ENCODE data around the gene ENPP4.
A peak's percentile ranks its signal among the peaks of the same experiment; 100 is the strongest.

Gene ENPP4

GRCh38 chr6:46175446-46175845 is 45.7 kb downstream of the ENPP4 start:
- H3K4me3 ChIP-seq (ENCODE audit: low read depth, low read length), result no peak overlapping the region
- POLR2A ChIA-PET, result no interaction called here
- no peaks in the 10 kb centered on the region for H3K36me3 ChIP-seq (ENCODE audit: control insufficient read depth in 2 of 2, insufficient read depth in 1 of 2, low read length in 2 of 2)
- no peaks in the 10 kb centered on the region for H3K9me3 ChIP-seq (ENCODE audit: control insufficient read depth, insufficient read depth, low read depth, low read length)
- CTCF ChIA-PET, result interaction anchor here (1.2 kb wide), 1 partner anchor 132 kb away, joined by 3 read pairs; no protein-coding TSS in a partner anchor
- no peak for TF ChIP-seq KLF8 (tag by site-specific recombination; IDR thresholded peaks at IDR 0.05)
- TF ChIP-seq ZNF404 (tag by site-specific recombination; IDR thresholded peaks at IDR 0.05), result no peak
- TF ChIP-seq ZFP37 (tag by site-specific recombination; IDR thresholded peaks at IDR 0.05), result no peak
- no peak overlapping the region for H3K27ac ChIP-seq (ENCODE audit: extremely low read depth, low read depth, low read length)
- H3K4me1 ChIP-seq (ENCODE audit: control insufficient read depth, insufficient read depth, low read length), result no peaks in the 10 kb centered on the region

DNA sequence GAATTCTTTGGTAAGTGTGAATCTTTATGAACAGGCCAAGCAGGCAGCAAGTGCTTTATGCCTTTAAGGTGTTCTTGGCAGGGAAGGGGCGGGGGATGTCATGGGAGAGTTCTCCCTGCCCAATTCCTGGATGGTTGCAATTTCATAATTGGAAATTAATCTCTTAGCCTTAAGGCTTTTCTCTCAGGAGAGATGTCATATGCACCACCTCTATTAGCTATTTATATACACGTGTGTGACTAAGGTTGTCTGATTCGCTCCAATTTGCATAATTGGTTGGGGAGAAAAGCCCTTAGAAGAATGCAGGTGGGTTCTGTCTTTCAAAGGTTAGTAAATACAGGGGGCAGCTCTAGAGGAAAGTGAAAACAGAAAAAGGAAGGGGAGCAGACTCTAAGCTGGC is 46.2 kb downstream of the ENPP4 start:
- Histone ChIP-seq H3K4me3 (ENCODE audit: low read depth, low read length) (no peak overlapping the region), H3K4me1 (ENCODE audit: control insufficient read depth, insufficient read depth, low read length) (no peaks in the 10 kb centered on the region), H3K27ac (ENCODE audit: extremely low read depth, low read depth, low read length) (no peak overlapping the region), H3K36me3 (ENCODE audit: control insufficient read depth in 2 of 2, insufficient read depth in 1 of 2, low read length in 2 of 2) (no peaks in the 10 kb centered on the region), H3K9me3 (ENCODE audit: control insufficient read depth, insufficient read depth, low read depth, low read length) (no peaks in the 10 kb centered on the region)
- POLR2A ChIA-PET, result no interaction called here
- no peak for TF ChIP-seq ZNF175 (tag by site-specific recombination; IDR thresholded peaks at IDR 0.05)
- TF ChIP-seq, protein P1, sequence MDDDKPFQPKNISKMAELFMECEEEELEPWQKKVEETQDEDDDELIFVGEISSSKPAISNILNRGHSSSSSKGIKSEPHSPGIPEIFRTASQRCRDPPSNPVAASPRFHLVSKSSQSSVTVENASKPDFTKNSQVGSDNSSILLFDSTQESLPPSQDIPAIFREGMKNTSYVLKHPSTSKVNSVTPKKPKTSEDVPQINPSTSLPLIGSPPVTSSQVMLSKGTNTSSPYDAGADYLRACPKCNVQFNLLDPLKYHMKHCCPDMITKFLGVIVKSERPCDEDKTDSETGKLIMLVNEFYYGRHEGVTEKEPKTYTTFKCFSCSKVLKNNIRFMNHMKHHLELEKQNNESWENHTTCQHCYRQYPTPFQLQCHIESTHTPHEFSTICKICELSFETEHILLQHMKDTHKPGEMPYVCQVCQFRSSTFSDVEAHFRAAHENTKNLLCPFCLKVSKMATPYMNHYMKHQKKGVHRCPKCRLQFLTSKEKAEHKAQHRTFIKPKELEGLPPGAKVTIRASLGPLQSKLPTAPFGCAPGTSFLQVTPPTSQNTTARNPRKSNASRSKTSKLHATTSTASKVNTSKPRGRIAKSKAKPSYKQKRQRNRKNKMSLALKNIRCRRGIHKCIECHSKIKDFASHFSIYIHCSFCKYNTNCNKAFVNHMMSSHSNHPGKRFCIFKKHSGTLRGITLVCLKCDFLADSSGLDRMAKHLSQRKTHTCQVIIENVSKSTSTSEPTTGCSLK (tag by site-specific recombination; IDR thresholded peaks at IDR 0.05), result no peak
- no peak for TF ChIP-seq ZSCAN30 (tag by site-specific recombination; IDR thresholded peaks at IDR 0.05)
- no peak for TF ChIP-seq KLF17 (tag by site-specific recombination; IDR thresholded peaks at IDR 0.05)
- TF ChIP-seq, protein P2, sequence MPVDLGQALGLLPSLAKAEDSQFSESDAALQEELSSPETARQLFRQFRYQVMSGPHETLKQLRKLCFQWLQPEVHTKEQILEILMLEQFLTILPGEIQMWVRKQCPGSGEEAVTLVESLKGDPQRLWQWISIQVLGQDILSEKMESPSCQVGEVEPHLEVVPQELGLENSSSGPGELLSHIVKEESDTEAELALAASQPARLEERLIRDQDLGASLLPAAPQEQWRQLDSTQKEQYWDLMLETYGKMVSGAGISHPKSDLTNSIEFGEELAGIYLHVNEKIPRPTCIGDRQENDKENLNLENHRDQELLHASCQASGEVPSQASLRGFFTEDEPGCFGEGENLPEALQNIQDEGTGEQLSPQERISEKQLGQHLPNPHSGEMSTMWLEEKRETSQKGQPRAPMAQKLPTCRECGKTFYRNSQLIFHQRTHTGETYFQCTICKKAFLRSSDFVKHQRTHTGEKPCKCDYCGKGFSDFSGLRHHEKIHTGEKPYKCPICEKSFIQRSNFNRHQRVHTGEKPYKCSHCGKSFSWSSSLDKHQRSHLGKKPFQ (tag by site-specific recombination; IDR thresholded peaks at IDR 0.05), result no peak
- no peak for TF ChIP-seq ZNF514 (tag by site-specific recombination; IDR thresholded peaks at IDR 0.05)
- TF ChIP-seq ZNF623 (tag by site-specific recombination; IDR thresholded peaks at IDR 0.05), result no peak
- no peak for TF ChIP-seq ZNF214 (tag by site-specific recombination; IDR thresholded peaks at IDR 0.05; ENCODE audit: borderline replicate concordance)
- TF ChIP-seq ZNF830 (tag by site-specific recombination; IDR thresholded peaks at IDR 0.05; ENCODE audit: low read depth), result no peak
- CTCF ChIA-PET, result interaction anchor here (0.7 to 1.2 kb wide), 2 partner anchors 85 to 132 kb away, joined by 3 to 4 read pairs; no protein-coding TSS in a partner anchor

DNA sequence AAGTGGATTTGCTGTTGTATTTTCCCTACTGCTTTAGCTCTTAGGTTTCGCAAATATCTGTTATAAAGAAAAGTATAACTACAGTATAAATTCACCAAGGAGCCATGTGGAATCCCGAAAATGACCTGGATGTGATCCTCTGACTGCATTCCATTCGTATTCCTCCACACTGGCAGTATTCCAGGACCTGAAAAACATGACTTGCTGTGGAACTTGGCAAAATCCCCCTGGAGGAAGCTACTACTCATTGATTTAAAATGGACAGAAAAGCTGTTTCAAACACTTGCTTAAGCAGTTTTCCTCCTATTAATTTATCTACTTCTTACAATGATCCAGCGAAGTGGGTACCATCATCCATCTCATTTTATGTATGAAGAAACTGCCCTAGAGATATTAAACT is 54.3 kb downstream of the ENPP4 start:
- Histone ChIP-seq H3K27ac (ENCODE audit: extremely low read depth, low read depth, low read length) (no peak overlapping the region), H3K36me3 (ENCODE audit: control insufficient read depth in 2 of 2, insufficient read depth in 1 of 2, low read length in 2 of 2) (no peaks in the 10 kb centered on the region), H3K9me3 (ENCODE audit: control insufficient read depth, insufficient read depth, low read depth, low read length) (no peaks in the 10 kb centered on the region), H3K4me3 (ENCODE audit: low read depth, low read length) (no peak overlapping the region), H3K4me1 (ENCODE audit: control insufficient read depth, insufficient read depth, low read length) (peaks cover 26% of the 10 kb centered on the region)
- TF ChIP-seq ZNF777 (tag by site-specific recombination; IDR thresholded peaks at IDR 0.05; ENCODE audit: borderline replicate concordance), result no peak
- ChIA-PET POLR2A (interaction anchor here (1.5 kb wide), 1 partner anchor 13 kb away, joined by 7 read pairs; the partner anchor contains the start of gene ENPP5), CTCF (interaction anchor here (0.7 to 1.7 kb wide), 6 partner anchors 38 to 726 kb away, joined by 3 to 6 read pairs (median 3); no protein-coding TSS in a partner anchor)

- Histone ChIP-seq H3K27ac (ENCODE audit: extremely low read depth, low read depth, low read length) (no peak overlapping the region), H3K4me1 (ENCODE audit: control insufficient read depth, insufficient read depth, low read length) (peaks cover 26% of the 10 kb centered on the region), H3K36me3 (ENCODE audit: control insufficient read depth in 2 of 2, insufficient read depth in 1 of 2, low read length in 2 of 2) (no peaks in the 10 kb centered on the region), H3K4me3 (ENCODE audit: low read depth, low read length) (no peak overlapping the region), H3K9me3 (ENCODE audit: control insufficient read depth, insufficient read depth, low read depth, low read length) (no peaks in the 10 kb centered on the region)
- CTCF ChIA-PET, result interaction anchor here (0.6 to 1.6 kb wide), 3 partner anchors 18 to 469 kb away, joined by 3 to 5 read pairs (median 4); no protein-coding TSS in a partner anchor
- POLR2A ChIA-PET, result interaction anchor here (1.6 kb wide), 1 partner anchor 9 kb away, joined by 4 read pairs; no protein-coding TSS in a partner anchor
- TF ChIP-seq FEZF1 (tag by site-specific recombination; IDR thresholded peaks at IDR 0.05), result peak; percentile 26; the same call in 1 of the 2 replicates
- no peak for TF ChIP-seq BCL11A (tag by site-specific recombination; IDR thresholded peaks at IDR 0.05; ENCODE audit: low read depth)
- 0 out of 2 replicates have a peak, but pooled peaks have one; percentile 26 for TF ChIP-seq BCL6B (tag by site-specific recombination; IDR thresholded peaks at IDR 0.05)
- TF ChIP-seq ZNF645 (tag by site-specific recombination; IDR thresholded peaks at IDR 0.05), result no peak
- 0 out of 2 replicates have a peak, but pooled peaks have one; percentile 14 for TF ChIP-seq ZXDB (tag by site-specific recombination; IDR thresholded peaks at IDR 0.05)
- TF ChIP-seq SP2 (tag by site-specific recombination; IDR thresholded peaks at IDR 0.05), result no peak
These were observed 56.8 kb downstream of the ENPP4 start for GRCh38 chr6:46186583-46186982.
